Measurements from ENCODE around the gene LASP1NB.
A peak's percentile ranks its signal among the peaks of the same experiment; 100 is the strongest.

Gene LASP1NB

DNA sequence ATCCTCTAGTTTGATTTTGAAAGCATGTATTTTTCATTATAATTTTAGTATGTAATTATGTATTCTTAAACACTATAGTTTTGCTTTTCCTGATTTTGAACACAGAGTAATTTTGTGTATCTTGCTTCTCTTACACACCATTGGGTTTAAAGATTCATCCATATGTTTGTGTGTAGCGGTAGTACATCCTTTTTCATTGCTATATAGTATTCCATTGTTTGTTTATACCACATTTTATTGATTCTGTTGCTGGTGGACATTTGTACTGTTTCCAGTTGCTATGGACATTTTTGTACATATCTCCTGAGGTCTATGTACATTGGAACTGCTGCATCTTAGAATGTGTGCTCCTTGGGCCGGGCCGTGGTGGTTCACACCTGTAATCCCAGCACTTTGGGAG, 20.5 kb upstream of the LASP1NB start:
- TF ChIP-seq ZNF33B (CRISPR knock-in tag; IDR thresholded peaks at IDR 0.05) (no peak), RCOR2 (CRISPR knock-in tag; IDR thresholded peaks at IDR 0.05) (peak; percentile 45; the same call in 1 of the 2 replicates), ZNF747 (CRISPR knock-in tag; IDR thresholded peaks at IDR 0.05; ENCODE audit: borderline replicate concordance) (no peak), SPEN (CRISPR knock-in tag; IDR thresholded peaks at IDR 0.05; ENCODE audit: low read depth) (no peak), RBM22 (optimal IDR thresholded peaks at IDR 0.05; ENCODE audit: low read length) (peak; percentile 5), EED (CRISPR knock-in tag; IDR thresholded peaks at IDR 0.05) (no peak)
- peaks cover 34 to 72% of the 10 kb centered on the region in 2 experiments for H3K36me3 ChIP-seq (replicated peaks in 1 of 2; ENCODE audit: control insufficient read depth in 1 of 2, insufficient read depth in 2 of 2, low read length in 2 of 2)
- no peak overlapping the region for H3K4me3 ChIP-seq (replicated peaks in 1 of 3; ENCODE audit: insufficient read depth in 1 of 3, low read depth in 2 of 3, low read length in 3 of 3)
- in situ Hi-C loops (cut with HindIII; ENCODE audit: extremely low pct_ligation_motif_present, low pct_unique_long_range_greater_than_20kb) = no loop called here
- no peaks in the 10 kb centered on the region for H3K9me3 ChIP-seq (ENCODE audit: low read length)
- H3K4me1 ChIP-seq (ENCODE audit: insufficient read depth, low read length) = no peaks in the 10 kb centered on the region
- no peak overlapping the region for H3K27ac ChIP-seq (ENCODE audit: extremely low read length, insufficient read depth, low read length)
- ChIA-PET CTCF (ENCODE audit: low intra/inter-chr PET ratio, low total read pairs) (no interaction called here), POLR2A (interaction anchor here (1.3 to 1.7 kb wide), 2 partner anchors 10 to 33 kb away, joined by 5 read pairs; no protein-coding TSS in a partner anchor)
- no peaks in the 10 kb centered on the region for H3K27me3 ChIP-seq (ENCODE audit: control insufficient read depth in 1 of 2, insufficient read depth in 2 of 2, low read length in 2 of 2)
- ATAC-seq = no peak
- H4K20me1 ChIP-seq (ENCODE audit: insufficient read depth, low read length) = peaks cover 11% of the 10 kb centered on the region
- no peak for FAIRE-seq
- BruUV-seq (replicated peaks) = no TSS peak
- 100% methylated on average over 3 of the region's 3 CpGs for whole genome bisulfite sequencing (ENCODE audit: low lambda C conversion rate)
- intact Hi-C loops (cut with micrococcal nuclease; ENCODE audit: unreplicated experiment) = no loop called here
- H3K9ac ChIP-seq (ENCODE audit: insufficient read depth, low read depth, low read length) = no peak overlapping the region
- no peak overlapping the region for H3K4me2 ChIP-seq (ENCODE audit: low read depth, low read length)
- H3K79me2 ChIP-seq (ENCODE audit: insufficient read depth, low read length) = peaks cover 3% of the 10 kb centered on the region
- DNase-seq (ENCODE audit: low spot score) = no peak
- H2AFZ ChIP-seq (ENCODE audit: low read length) = no peak overlapping the region

DNA sequence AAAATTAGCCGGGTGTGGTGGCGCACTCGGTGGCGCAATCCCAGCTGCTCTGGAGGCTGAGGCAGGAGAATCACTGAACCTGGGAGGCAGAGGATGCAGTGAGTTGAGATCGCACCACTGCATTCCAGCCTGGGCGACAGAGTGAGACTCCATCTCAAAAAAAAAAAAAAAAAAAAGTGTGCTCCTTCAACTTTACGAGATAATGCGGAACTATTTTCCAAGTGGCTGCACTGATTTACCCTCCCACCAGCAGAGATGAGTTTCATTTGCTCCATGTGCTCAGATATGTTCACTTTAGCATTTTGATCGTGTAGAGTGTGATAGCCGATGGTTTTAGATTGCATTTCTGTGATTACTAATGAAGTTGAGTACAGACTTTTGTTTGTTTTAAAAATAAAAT, 20.0 kb upstream of the LASP1NB start:
- Histone ChIP-seq H3K9me3 (ENCODE audit: low read length) (no peaks in the 10 kb centered on the region), H3K27ac (ENCODE audit: extremely low read length, insufficient read depth, low read length) (no peak overlapping the region), H3K79me2 (ENCODE audit: insufficient read depth, low read length) (peaks cover 3% of the 10 kb centered on the region), H3K9ac (ENCODE audit: insufficient read depth, low read depth, low read length) (no peak overlapping the region), H3K4me1 (ENCODE audit: insufficient read depth, low read length) (no peaks in the 10 kb centered on the region), H4K20me1 (ENCODE audit: insufficient read depth, low read length) (peaks cover 11% of the 10 kb centered on the region), H3K36me3 (replicated peaks in 1 of 2; ENCODE audit: control insufficient read depth in 1 of 2, insufficient read depth in 2 of 2, low read length in 2 of 2) (peaks cover 34 to 77% of the 10 kb centered on the region in 2 experiments), H2AFZ (ENCODE audit: low read length) (no peak overlapping the region), H3K4me3 (replicated peaks in 1 of 3; ENCODE audit: insufficient read depth in 1 of 3, low read depth in 2 of 3, low read length in 3 of 3) (no peak overlapping the region), H3K4me2 (ENCODE audit: low read depth, low read length) (no peak overlapping the region), H3K27me3 (ENCODE audit: control insufficient read depth in 1 of 2, insufficient read depth in 2 of 2, low read length in 2 of 2) (no peaks in the 10 kb centered on the region)
- ChIA-PET CTCF (ENCODE audit: low intra/inter-chr PET ratio, low total read pairs) (no interaction called here), POLR2A (no interaction called here)
- no TSS peak for BruUV-seq (replicated peaks)
- WGBS (ENCODE audit: low lambda C conversion rate) = 97% methylated on average over 10 of the region's 10 CpGs
- no peak for DNase-seq (ENCODE audit: low spot score)
- FAIRE-seq = no peak
- intact Hi-C loops (cut with micrococcal nuclease; ENCODE audit: unreplicated experiment) = no loop called here
- in situ Hi-C loops (cut with HindIII; ENCODE audit: extremely low pct_ligation_motif_present, low pct_unique_long_range_greater_than_20kb) = no loop called here
- TF ChIP-seq CEBPB (IDR thresholded peaks at IDR 0.05; ENCODE audit: borderline replicate concordance, low read depth, low read length) (0 out of 2 replicates have a peak, but pooled peaks have one; percentile 2), TRIM24 (CRISPR knock-in tag; IDR thresholded peaks at IDR 0.05) (no peak), TBP (CRISPR knock-in tag; IDR thresholded peaks at IDR 0.05) (no peak), ZNF17 (CRISPR knock-in tag; IDR thresholded peaks at IDR 0.05) (no peak), ZNF570 (CRISPR knock-in tag; IDR thresholded peaks at IDR 0.05; ENCODE audit: borderline replicate concordance) (no peak), ZSCAN25 (CRISPR knock-in tag; IDR thresholded peaks at IDR 0.05) (no peak), ZNF30 (CRISPR knock-in tag; IDR thresholded peaks at IDR 0.05) (no peak), REL (CRISPR knock-in tag; conservative IDR thresholded peaks at IDR 0.05) (no peak)
- TF ChIP-seq, protein P1, sequence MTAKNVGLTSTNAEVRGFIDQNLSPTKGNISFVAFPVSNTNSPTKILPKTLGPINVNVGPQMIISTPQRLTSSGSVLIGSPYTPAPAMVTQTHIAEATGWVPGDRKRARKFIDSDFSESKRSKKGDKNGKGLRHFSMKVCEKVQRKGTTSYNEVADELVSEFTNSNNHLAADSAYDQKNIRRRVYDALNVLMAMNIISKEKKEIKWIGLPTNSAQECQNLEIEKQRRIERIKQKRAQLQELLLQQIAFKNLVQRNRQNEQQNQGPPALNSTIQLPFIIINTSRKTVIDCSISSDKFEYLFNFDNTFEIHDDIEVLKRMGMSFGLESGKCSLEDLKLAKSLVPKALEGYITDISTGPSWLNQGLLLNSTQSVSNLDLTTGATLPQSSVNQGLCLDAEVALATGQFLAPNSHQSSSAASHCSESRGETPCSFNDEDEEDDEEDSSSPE (CRISPR knock-in tag; IDR thresholded peaks at IDR 0.05) = no peak
- TF ChIP-seq, protein P2, sequence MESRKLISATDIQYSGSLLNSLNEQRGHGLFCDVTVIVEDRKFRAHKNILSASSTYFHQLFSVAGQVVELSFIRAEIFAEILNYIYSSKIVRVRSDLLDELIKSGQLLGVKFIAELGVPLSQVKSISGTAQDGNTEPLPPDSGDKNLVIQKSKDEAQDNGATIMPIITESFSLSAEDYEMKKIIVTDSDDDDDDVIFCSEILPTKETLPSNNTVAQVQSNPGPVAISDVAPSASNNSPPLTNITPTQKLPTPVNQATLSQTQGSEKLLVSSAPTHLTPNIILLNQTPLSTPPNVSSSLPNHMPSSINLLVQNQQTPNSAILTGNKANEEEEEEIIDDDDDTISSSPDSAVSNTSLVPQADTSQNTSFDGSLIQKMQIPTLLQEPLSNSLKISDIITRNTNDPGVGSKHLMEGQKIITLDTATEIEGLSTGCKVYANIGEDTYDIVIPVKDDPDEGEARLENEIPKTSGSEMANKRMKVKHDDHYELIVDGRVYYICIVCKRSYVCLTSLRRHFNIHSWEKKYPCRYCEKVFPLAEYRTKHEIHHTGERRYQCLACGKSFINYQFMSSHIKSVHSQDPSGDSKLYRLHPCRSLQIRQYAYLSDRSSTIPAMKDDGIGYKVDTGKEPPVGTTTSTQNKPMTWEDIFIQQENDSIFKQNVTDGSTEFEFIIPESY (CRISPR knock-in tag; IDR thresholded peaks at IDR 0.05) = peak; percentile 22; the same call in 1 of the 2 replicates
- no peak for ATAC-seq

All from HepG2 (cell line).